Natural killer cell (primary cell): ENCODE results near the gene ITPR1. TPM values are rescaled to one million over a fixed set of nuclear protein-coding genes. Genes with fewer than 3 reads are reported as not detected.

ENCODE experiments used
- ATAC-seq, 3 donors: fragments of 150-1000 bp in 2 of 3; fragments of 200-7000 bp in 1 of 3; cut with Tn5 transposase; 1 replicate in 1 of 3; 2 replicates in 2 of 3; pipeline ENCODE4 v1.10.0; 2021; ENCODE audit warnings: mild to moderate bottlenecking in 2 of 3, moderate library complexity in 2 of 3
- DNase-seq, 2 donors: peaks; one replicate each; pipeline versions ENCODE4 v3.0.0 to v3.0.0-alpha.2; 2013 to 2021; ENCODE audit warnings: mixed read lengths in 1 of 2
- H3K27ac ChIP-seq: one replicate; pipeline ENCODE4 v1.5.1; 2013; ENCODE audit warnings: mild to moderate bottlenecking, low read length
- H3K27me3 ChIP-seq: one replicate; pipeline ENCODE4 v1.6.1; 2013; ENCODE audit warnings: low read length; ENCODE audit not compliant: control insufficient read depth, insufficient read depth
- H3K36me3 ChIP-seq: one replicate; pipeline ENCODE4 v1.6.1; 2013; ENCODE audit warnings: low read length; ENCODE audit not compliant: control insufficient read depth, insufficient read depth
- H3K4me1 ChIP-seq: one replicate; pipeline ENCODE4 v1.6.1; 2013; ENCODE audit warnings: low read length; ENCODE audit not compliant: control insufficient read depth, insufficient read depth
- H3K4me3 ChIP-seq: one replicate; pipeline ENCODE4 v1.5.1; 2013; ENCODE audit warnings: low read length
- H3K9me3 ChIP-seq: one replicate; pipeline ENCODE4 v1.6.1; 2013; ENCODE audit warnings: low read length; ENCODE audit not compliant: control insufficient read depth, insufficient read depth
- H3K27ac Mint-ChIP-seq, 2 donors: one replicate each; pipeline ENCODE4 v1.8.0; 2022; ENCODE audit warnings: mild to moderate bottlenecking in 2 of 2, mixed read lengths in 2 of 2, moderate library complexity in 1 of 2
- H3K27me3 Mint-ChIP-seq, 2 donors: one replicate each; pipeline ENCODE4 v1.8.0; 2022; ENCODE audit warnings: low read depth in 2 of 2, mixed read lengths in 2 of 2
- H3K36me3 Mint-ChIP-seq: one replicate; pipeline ENCODE4 v1.8.0; 2022; ENCODE audit warnings: mixed read lengths
- H3K4me1 Mint-ChIP-seq, 2 donors: one replicate each; pipeline ENCODE4 v1.8.0; 2022; ENCODE audit warnings: mixed read lengths in 2 of 2
- H3K4me3 Mint-ChIP-seq: one replicate; pipeline ENCODE4 v1.8.0; 2022; ENCODE audit warnings: mild to moderate bottlenecking, moderate library complexity, mixed read lengths
- H3K9me3 Mint-ChIP-seq, 2 donors: one replicate each; pipeline ENCODE4 v1.8.0; 2022; ENCODE audit warnings: mixed read lengths in 2 of 2
- CTCF ChIP-seq: fragments of 200-600 bp; IDR thresholded peaks from one replicate; pipeline ENCODE4 v1.8.0; 2022; ENCODE audit warnings: antibody characterized with exemption
- WGBS: methylation state at CpG from one replicate; pipeline ENCODE4 v1.1.7; 2013; ENCODE audit warnings: missing lambda C conversion rate; ENCODE audit not compliant: insufficient coverage; 5-methylcytosine and 5-hydroxymethylcytosine counted together
- intact Hi-C: fragments of 100-400 bp; cut with micrococcal nuclease; formaldehyde crosslinking; loops from one replicate; pipeline ENCODE4 v1.14.2; 2022
- total RNA-seq, 4 donors: library from RNA; stranded (reverse); fragments of 120-200 nt in 1 of 4; gene quantifications; one replicate each; pipeline versions ENCODE4 v1.2.3 to v1.2.4, GENCODE V29; 2013 to 2022

ITPR1 gene
- total RNA-seq, 3 donors from 2014 or later (not counting 1 experiment from before 2014, with no cell fraction given), result 86.7 to 123 (median 94.8) TPM

- H3K27me3 ChIP-seq, result no peaks in the 10 kb centered on the region
- H3K4me1 ChIP-seq, result no peaks in the 10 kb centered on the region
- Mint-ChIP-seq H3K27ac (no peak overlapping the region), H3K4me3 (no peak overlapping the region), H3K9me3 (no peaks in the 10 kb centered on the region), H3K36me3 (no peaks in the 10 kb centered on the region), H3K4me1 (peaks cover under 1 to 4% of the 10 kb centered on the region in 2 donors), H3K27me3 (no peaks in the 10 kb centered on the region)
- H3K4me3 ChIP-seq, result no peak overlapping the region
- DNase-seq, result no peak
- WGBS, result 97% methylated on average over 4 of the region's 4 CpGs
- intact Hi-C loops, result no loop called here
- TF ChIP-seq CTCF, result no peak
- no peaks in the 10 kb centered on the region for H3K36me3 ChIP-seq
- ATAC-seq, result no peak
- H3K27ac ChIP-seq, result no peak overlapping the region
- no peaks in the 10 kb centered on the region for H3K9me3 ChIP-seq
Measured at GRCh38 chr3:4460334-4460733, 32.8 kb upstream of the ITPR1 start.

DNA sequence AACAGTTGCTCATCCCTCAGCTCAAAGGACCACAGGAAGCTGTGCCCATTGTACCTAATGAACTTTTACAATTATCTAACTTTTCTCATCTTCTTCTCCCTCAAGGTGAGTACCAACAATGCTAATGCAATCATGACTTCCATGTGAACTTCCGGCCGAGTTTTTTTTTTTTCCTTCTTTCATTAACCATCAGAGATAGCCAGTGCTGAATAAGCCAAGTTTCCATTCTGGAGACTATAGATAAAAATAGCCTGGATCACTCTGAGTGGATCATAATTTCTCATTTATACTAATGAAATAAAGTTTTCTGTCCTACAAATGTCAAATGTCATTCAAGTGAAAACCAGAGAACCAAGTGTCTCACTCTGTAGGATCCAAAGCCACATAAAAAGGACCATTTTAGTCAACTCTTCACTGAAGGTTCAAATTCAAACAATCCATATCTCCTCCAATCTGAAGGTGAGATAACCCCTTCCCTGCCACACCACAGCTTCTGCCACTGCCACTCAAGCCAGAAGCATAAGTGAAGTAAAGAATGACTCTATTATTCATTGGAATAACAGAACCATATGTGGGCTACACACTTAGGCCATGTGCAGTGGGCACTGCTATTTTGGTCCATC is 31.6 kb upstream of the ITPR1 start:
- Mint-ChIP-seq H3K36me3 (no peaks in the 10 kb centered on the region), H3K4me3 (no peak overlapping the region), H3K9me3 (no peaks in the 10 kb centered on the region), H3K27ac (no peak overlapping the region), H3K27me3 (no peaks in the 10 kb centered on the region), H3K4me1 (peaks cover 6 to 12% of the 10 kb centered on the region in 2 donors)
- Histone ChIP-seq H3K27ac (no peak overlapping the region), H3K27me3 (no peaks in the 10 kb centered on the region), H3K36me3 (no peaks in the 10 kb centered on the region), H3K9me3 (no peaks in the 10 kb centered on the region), H3K4me3 (no peak overlapping the region), H3K4me1 (peaks cover 3% of the 10 kb centered on the region)
- intact Hi-C loops, result no loop called here
- DNase-seq (no peak), ATAC-seq (no peak)
- no peak for TF ChIP-seq CTCF
- 88% methylated on average over 2 of the region's 2 CpGs for WGBS

GRCh38 chr3:4462369-4463040 is 30.6 kb upstream of the ITPR1 start:
- DNase-seq, result no peak
- Histone ChIP-seq H3K4me3 (no peak overlapping the region), H3K4me1 (peaks cover 7% of the 10 kb centered on the region), H3K9me3 (no peaks in the 10 kb centered on the region), H3K27ac (no peak overlapping the region), H3K36me3 (no peaks in the 10 kb centered on the region), H3K27me3 (no peaks in the 10 kb centered on the region)
- no peaks in the 10 kb centered on the region for H3K27me3 Mint-ChIP-seq
- no peak overlapping the region for H3K4me3 Mint-ChIP-seq
- H3K27ac Mint-ChIP-seq, result no peak overlapping the region
- H3K9me3 Mint-ChIP-seq, result no peaks in the 10 kb centered on the region
- WGBS, result 68% methylated on average over 3 of the region's 3 CpGs
- intact Hi-C loops, result no loop called here
- no peak for TF ChIP-seq CTCF
- peaks cover 12 to 21% of the 10 kb centered on the region in 2 donors for H3K4me1 Mint-ChIP-seq
- no peaks in the 10 kb centered on the region for H3K36me3 Mint-ChIP-seq
- no peak for ATAC-seq
